Fibroblast of the conjunctiva (primary cell): ENCODE results near the gene NOTCH4.
"Not testable (repeated sequence)": the region's sequence is repeated elsewhere in the genome, so short reads cannot be mapped to it uniquely, and the experiment has no call there.

ENCODE experiments used
- DNase-seq: peaks from one replicate; pipeline ENCODE4 v3.0.0-alpha.2; 2010; ENCODE audit warnings: low read depth

Gene NOTCH4

DNA sequence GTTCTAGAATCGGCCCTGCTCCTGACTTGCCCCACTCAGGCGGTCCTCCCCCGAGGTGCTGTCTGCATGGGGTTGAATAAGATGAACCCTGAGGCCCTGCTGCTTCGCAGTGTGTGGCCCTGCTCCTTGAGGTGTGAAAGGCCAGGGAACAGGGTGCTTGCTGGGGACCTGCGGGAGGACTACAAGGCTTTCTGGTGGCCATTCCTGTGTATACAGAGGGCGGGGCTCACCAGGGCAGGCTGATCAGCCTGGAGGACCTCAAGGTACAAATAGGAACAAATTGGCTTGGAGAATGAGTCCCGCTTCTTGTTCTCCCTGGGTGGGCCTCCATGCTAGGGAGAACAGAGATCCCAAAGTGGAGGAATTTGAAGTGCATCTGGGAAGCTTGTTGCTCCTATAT is 5.7 kb downstream of the NOTCH4 start:
- no peak for DNase-seq

DNA sequence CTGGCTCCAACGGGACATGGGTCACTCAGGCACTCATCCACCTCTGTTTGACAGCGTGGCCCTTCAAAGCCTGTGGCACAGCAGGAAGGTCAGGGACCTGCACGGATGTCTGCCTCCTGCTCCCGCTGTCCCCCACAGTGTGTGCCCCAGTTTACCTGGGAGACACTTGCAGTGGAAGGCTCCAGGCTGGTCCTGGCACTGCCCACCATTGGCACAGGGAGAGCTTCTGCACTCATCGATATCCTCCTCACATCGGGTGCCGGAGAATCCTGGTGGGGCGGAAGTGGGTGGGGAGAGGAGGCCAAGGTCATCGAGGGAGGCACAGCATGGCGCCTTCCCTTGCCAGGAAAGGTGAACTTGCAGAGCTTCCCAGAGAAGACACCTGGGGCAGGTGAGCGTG is 6.9 kb downstream of the NOTCH4 start:
- DNase-seq, result no peak

DNA sequence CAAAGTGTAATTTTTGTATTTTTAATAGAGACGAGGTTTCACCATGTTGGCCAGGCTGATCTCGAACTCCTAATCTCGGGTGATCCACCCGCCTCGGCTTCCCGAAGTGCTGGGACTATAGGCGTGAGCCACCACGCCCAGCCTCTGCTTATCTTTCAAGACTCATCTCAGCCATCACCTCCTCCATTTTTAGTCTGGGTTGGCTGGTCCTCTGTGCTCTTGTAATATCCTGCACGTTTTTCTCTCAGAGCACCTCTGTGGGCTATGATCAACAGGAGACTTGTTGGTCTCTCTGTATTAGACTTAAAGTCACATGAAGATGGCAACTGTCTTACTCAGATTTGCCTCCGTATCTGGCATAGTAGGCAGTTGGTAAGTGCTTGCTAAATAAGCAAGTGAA is 7.6 kb downstream of the NOTCH4 start:
- DNase-seq, result no peak

DNA sequence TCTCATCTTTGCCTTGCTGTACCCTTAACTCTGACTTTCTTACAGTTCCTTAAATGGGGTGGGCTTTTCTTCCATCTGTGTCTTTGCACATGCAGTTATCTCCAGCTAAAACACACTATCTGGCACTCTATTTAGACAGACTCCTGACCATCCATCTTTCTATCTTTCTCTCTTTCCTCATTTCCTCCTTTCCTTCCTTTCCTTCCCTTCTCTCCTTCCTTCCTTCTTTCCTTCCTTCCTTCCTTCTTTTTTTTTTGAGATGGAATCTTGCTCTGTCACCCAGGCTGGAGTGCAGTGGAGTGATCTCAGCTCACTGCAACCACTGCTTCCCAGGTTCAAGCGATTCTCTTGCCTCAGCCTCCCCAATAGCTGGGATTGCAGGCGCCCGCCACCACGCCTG is 8.2 kb downstream of the NOTCH4 start:
- no peak for DNase-seq

DNA sequence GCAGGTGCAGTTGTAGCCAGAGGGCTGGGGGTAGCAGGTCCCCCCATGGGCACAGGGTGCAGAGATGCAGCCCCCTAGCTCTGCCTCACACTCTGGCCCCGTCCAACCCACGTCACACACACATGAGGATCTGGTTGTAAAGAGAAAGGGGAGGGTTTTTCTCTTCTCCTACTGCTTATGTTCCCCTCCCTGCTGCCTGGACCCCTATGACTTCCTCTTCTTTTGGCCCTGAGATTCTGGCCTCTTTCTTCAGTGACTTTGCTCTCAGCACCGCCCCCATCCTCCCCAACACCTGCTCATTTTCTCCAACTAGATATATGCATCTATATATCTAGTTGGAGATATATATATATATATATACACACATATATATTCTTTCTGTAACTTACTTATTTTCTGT is 9.7 kb downstream of the NOTCH4 start:
- no peak for DNase-seq

DNA sequence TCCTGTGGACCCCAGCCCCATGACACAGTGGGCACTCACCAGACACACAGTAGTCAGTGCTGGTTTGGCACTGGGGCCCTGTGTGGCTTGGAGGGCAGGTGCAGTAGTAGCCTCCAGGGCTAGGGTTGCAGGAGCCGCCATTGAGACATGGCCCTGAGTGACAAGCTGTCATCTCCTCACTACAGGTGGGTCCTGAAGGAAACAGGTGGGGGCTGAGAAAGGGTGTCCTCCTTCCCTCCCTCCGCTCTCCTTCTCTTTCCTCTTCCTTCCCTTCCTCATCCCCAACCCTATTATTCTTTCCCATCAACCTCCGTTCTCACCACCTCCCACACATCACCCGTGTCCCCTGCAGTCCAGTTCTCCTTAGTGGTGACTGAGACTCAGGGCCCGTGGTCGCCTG is 10.2 kb downstream of the NOTCH4 start:
- DNase-seq, result no peak

DNA sequence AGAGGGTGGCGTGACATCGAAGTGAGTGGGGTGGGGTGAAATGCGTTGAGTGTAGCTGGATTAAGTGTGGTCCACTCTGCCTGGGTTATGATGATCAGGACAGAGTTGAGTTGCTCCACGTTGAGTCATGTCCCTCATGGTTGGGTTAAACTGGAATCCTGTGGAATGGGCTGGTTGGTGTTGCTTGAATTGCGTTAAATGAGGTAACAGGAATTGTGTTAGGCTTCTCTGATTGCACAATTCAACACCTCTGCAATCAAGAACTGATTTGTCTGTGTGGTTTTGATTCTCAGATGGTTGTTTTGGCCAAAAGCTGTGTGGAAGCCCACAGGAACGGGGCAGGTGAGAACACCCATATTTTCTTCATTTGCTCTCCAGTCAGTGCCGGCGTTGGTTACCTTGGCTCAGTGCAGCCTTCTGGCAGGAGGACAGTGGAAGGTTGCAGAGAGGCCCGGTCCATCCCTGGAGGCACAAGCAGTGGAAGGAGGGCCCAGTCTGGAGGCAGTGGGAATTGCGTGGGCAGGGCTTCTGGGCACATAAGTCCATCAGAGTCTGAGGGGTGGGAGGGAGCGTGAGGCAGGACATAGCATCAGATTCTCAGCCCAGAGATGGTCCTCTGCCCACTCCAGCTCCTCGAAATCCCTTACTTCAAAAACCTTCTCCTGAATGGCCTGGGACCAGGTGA is 11.6 kb downstream of the NOTCH4 start:
- no peak for DNase-seq

DNA sequence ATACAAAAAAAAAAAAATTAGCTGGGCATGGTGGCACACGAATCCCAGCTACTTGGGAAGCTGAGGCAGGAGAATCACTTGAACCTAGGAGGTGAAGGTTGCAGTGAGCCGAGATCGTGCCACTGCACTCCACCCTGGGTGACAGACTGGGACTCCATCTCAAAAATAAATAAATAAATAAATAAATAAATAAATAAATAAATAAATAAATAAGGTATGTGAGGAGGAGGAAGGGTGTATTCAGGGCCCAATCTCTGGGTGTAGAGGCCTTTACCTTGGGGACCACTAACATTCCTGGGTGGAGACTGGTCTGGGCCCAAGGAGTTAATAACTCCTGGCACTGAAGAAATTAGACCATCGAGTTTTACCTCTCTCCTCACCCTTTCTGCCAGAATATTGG is 12.4 kb downstream of the NOTCH4 start:
- not testable (repeated sequence) for DNase-seq

DNA sequence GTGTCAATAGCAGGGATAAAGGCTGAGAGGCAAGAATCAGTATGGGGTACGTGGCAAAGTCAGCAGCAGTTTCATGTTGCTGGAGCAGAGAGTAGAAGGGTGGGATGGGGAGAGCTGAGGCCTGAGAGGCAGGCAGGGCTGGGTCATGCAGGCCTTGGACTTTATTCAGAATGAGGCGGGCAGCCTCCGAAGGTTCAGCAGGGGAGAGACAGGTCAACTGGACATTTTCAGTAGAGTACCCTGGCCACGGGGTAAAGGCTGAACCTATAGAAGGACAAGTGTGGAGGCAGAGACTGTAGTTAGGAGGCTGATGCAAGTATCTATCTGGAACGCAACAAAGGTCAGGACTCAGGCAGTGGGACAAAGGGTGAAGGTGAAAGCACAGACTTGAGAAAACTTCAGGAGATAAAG is 13.7 kb downstream of the NOTCH4 start:
- no peak for DNase-seq

DNA sequence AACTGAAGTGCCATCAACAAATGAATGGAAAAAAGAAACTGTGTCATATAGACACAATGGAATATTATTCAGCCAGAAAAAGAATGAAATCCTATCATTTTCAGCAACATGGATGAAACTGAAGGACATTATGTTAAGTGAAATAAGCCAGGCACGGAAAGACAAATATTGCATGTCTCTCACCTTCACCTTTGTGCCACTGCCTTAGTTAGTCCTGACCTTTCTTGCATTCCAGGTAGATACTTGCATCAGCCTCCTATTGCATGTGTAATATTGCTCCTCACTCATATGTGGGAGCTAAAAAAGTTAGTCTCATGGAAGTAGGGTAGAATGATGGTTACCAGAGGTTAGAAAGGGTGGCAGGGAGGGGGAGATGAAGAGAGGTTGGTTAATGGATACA is 14.9 kb downstream of the NOTCH4 start:
- no peak for DNase-seq

DNA sequence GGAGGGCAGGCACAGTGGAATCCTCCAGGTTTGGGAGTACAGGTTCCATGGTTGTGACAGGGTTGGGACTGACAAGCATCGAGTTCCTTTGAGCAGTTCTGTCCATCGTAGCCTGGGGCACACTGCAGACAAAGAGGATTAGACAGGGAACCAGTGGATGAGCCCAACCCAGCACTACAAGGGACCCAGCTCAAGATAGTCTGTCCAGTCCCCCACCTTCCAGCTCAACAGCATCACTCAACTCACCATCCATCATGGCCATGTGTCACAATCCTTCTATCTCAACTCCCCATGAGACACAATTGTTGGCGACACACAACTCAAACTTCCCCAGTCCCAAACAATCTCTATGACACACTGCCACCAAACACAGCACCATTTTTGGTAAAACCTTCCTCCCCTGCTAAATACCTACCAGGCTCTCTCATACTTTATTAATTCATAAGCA is 19.6 kb downstream of the NOTCH4 start:
- no peak for DNase-seq

DNA sequence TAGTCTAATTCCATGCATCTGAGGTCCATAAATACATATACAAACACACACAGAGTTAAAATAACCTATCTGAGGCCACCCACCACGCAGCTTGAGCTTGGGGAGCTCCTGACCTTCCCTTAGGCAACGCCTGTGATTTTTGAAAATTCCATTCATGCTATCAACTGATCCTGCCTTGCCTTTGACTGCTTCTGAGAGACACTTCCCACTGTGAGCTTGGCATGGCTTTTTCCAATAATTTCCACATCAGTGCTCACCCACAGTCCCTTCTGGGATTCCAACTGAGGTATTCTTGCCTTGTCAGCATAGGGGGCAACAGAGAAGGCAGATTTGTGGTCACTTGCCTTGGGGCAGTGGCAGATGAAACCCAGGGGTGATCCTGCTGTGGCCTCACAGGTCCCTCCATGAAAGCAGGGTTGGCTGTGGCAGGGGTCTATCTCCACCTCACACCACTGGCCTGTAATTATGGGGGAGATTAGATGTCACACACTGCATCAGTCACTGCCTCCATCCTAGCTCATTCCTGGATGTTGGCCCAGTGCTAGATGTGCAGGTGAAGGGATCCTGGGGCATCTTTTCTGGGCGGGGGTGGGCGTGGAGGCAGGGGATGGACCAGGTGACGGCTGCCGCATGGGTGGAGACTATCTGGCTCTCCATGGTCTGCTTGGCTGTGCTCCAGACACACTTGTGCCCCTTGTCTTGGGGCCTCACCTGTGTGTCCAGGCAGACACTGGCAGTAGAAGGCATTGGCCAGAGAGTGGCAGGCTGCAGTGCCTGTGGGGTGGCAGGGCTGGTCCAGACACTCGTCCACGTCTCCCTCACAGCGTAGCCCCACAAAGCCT is 20.2 kb downstream of the NOTCH4 start:
- DNase-seq, result no peak

DNA sequence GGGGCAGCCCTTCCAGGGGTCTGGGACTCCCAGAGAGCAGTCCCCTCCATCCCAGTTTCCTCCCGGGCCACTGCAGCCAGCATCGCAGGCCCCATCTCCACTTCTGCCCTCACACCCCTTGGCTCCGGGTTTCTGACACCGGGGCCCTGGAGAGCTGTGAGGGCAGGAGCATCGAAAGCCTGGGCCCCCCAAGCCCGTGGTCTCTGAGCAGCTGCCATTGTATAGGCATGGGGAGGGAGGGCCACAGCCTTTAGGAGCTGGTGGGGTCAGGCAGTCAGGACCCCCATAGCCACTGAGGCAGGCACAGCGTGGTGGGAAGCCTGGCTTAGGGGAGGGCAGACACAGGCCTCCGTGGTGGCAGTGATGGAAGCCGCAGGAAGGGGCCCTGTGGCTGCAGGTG is 21.7 kb downstream of the NOTCH4 start:
- DNase-seq, result no peak

DNA sequence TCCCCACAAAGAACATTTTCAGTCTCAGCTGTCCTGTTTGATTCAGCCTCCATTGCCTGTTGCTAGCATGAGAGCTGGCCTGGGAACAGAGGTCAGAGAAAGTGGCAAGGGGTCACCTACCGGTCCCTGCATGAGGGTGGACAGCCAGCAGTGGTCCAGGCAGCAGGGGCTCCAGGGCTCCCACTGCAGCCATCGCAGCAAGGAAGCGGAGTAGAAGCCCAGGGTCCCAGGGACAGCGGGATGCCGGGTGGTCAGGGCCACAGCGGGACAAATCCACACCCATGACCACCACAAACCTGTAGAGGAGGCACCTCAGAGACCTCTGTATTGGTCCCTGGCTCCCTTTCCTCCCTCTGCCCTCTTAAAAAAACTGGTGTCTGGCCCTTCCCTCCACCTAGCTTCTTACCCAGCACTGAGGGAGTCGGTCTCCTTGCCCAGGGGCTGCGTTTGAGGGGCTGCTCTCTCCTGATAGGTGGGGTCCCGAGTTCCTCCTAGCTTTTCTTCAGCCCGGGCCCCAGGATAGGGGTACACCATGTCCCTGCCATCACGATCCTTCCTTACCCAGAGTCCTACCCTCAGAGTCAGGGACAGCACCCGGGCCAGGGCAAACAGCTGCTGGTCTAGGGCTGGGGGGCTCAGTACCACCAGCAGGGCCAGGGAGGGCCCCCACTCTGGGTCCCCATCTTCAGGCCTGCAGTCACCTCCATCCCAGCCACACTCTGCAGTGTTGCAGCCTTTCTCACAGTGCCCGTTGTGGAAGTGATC is 23.0 kb downstream of the NOTCH4 start:
- no peak for DNase-seq

DNA sequence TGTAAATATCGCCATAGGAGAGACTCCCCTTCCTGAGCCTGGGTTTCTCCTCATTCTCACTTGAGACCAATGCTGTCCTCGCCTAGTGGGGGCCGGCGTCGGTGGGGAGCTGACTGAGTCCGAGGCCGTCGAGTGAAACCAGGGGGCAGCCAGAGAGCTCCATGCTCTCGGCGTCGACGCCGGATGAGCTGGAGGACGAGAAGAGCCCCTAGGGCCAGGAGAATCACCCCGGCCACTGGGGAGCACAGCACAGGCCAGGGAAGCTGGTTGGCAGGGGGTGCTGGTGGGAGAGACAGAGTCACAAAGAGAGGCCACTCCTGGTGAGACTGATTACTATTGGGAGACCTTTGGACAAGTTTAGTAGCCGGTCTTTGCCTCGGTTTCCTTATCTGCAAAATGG is 25.0 kb downstream of the NOTCH4 start:
- DNase-seq, result no peak

DNA sequence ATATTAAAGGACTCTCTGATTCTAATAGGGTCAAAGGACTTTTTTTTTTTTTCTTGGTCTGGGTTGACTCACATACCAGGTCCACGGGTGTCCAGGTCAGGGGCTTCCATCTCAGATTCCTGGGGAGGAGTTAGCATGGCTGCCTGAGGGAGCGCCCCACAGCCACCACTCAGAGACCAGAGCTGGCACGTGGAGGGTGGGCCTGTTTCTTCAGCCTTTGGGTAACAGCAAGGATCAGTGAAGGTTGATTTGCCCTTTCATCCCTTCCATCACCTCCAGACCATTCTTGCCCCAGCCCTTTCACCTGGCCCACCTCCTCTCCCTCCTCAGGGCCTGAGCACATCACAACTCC is 25.5 kb downstream of the NOTCH4 start:
- no peak for DNase-seq

DNA sequence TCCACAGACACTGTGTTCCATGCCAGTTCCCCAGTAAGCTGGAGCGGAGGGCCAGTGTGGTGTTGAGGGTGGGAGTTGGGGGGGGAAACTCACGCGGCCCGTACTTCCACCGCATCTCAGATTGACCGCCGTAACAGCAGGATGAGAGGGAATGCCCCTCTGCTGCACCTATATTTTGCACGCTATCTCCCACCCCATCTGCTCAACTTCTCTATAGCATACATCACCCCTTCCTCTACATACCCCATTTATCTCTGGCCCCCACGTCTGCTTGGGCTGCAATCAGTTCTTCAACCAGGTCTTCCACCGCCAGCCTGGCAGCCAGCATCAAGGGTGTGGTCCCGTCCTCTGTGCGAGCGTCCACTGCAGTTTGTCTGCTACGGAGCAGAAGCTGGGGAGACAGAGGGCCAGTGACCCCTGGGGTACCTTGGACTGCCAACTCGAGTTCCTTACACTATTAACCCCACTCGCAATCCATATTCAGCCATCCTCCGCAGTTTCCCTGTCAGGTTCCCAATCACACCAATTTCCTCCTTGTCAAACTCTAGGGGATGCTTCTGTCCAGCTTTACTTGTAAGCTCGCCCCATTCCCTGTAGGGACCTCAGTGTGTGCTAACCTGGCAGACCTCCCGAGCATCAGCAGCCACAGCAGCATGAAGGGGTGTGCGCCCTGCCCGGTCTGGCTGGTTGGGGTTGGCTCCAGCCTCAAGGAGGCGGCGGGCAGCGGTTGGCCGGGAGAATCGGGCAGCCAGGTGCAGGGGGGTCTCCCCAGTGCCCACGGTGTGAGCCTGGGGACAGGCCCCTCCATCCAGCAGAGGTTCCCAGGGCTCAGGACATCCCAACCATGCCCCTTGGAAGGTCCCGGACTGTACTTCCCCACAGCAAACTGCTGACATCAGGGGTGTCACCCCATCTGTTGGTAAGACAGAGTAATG is 26.9 kb downstream of the NOTCH4 start:
- DNase-seq, result no peak

DNA sequence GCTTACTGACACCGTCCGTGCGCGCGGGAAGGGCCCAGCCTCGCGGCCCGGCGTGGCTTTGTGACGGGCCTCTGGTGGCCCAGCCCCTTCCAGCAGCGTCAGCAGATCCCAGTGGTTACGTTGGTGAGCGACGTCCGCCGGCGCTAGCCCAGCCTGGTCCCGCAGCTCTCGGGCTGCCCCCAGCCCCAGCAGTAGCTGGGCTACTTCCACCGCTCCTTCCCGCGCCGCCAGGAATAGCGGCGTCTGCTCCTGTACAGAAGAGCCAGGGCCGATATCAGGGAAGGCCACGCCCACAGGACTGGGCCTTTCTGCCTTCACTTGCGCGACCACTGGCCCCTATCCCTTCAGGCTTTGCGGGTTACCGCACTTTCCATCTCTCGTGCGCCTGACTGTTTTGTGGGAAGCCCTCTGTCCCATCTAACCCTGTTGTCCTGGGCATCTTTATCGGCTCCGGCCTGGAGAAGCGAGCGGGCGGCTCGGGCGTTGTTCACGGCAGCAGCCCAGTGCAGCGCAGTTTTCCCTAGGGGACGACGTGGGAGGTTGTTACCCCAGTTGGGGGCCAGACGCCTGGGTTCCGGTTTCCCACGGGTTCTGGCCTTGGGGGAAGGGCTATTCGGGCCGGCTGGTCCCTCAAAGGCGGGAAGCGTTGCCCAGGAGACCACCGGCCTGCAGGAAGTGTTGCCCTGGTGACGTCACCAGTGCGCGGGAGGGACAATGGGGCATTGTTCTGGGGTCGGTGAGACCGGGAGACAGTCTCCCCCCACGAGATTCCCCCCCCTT is 27.8 kb downstream of the NOTCH4 start:
- DNase-seq, result peak; percentile 70

DNA sequence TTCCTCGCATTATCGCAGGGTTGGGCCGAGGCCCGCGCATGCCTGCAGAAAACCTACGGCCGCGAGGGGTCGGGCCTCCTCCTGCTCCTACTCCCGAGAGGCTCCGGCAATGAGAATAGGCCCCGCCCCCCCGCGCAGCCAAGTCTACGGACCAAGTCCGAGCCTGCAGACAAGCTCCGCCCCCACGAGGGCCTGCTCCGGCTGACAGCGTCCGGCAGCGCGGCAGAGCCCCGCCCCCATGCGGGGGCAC is 28.3 kb downstream of the NOTCH4 start:
- DNase-seq, result peak; percentile 100

DNA sequence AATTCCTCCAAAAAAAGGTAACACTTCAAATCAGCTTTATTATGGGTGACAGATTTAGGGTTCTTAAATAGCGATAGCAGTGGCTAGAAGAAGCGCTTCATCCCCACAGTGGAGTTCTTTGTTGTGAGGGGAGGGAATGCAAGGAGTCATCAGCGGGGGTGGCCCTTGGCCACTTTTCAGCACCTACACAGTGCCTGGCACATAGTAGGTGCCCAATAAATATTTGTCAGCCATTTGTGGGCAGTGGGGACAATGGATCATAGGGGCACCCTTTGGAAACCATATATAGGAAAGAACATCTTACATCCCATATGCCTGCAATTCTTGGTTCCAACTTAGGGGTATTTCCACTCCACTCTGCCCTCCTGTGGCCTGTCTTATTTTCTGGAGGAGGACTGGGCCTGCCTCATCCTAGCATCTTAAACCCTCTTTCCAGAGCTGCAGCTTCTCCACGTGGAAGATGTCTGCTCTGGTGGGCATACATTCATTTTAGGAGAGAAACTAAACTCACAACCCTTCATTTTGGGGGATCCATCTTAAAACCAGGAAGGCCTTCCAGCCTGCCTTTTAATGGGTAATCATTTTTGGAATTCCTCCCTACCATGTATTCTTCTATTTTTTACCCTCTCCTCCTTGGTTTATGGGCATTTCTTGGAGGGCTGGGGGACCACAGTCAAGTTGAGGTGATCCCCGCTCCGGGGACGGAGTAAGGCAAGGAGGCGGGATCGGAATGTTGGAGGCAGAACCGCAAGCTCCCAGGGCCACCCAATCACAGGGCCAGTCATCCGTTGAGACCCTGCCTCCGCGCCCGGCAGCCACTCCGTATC is 28.8 kb downstream of the NOTCH4 start:
- peak; percentile 55 for DNase-seq
